ENCODE data around the gene MIGA1.
"Not testable (repeated sequence)": the region's sequence is repeated elsewhere in the genome, so short reads cannot be mapped to it uniquely, and the experiment has no call there.

MIGA1 gene

DNA sequence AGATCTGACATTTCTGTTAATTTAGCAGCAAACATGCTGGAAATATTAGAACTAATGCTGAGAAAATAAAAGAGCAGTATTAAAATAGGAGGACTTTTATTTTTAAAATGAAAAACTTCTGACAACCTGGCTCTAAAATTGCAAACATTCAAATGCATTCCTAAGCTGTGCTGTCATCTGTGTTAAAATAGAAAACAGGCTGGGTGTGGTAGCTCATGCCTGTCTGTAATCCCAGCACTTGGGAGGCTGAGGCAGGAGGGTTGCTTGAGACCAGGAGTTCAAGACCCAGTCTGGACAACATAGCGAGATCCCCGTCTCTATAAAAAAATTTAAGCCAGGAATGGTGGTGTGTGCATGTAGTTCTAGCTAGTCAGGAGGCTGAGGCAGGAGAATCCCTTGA is 44.6 kb downstream of the MIGA1 start:
- H3K18ac ChIP-seq (ENCODE audit: low read length), result no peak overlapping the region
- no peak overlapping the region for H3K56ac ChIP-seq (ENCODE audit: low read length)
- no peak overlapping the region for H2BK120ac ChIP-seq (ENCODE audit: low read depth, low read length)
- H3K27me3 ChIP-seq (ENCODE audit: insufficient read depth, low read length, poor library complexity), result no peaks in the 10 kb centered on the region
- no peak overlapping the region for H3K23ac ChIP-seq (ENCODE audit: low read length)
- H3K4me1 ChIP-seq (ENCODE audit: control insufficient read depth, low read depth, low read length), result no peaks in the 10 kb centered on the region
- H2BK5ac ChIP-seq (ENCODE audit: low read length), result no peak overlapping the region
- H3K9ac ChIP-seq (ENCODE audit: low read length), result no peak overlapping the region
- no peak overlapping the region for H4K8ac ChIP-seq (ENCODE audit: low read depth, low read length)
- no peak overlapping the region for H3K4me3 ChIP-seq (ENCODE audit: low read length)
- WGBS (ENCODE audit: extremely low coverage, insufficient coverage, low lambda C conversion rate), result no CpG with 5 or more reads among the region's 2 CpGs
- no peak overlapping the region for H3K4me2 ChIP-seq (ENCODE audit: low read length)
- no peaks in the 10 kb centered on the region for H3K79me1 ChIP-seq (ENCODE audit: low read length)
- no peak overlapping the region for H2BK15ac ChIP-seq (replicated peaks; ENCODE audit: low read depth)
- H3K27ac ChIP-seq (ENCODE audit: low read depth, low read length), result no peak overlapping the region
- no peaks in the 10 kb centered on the region for H3K79me2 ChIP-seq (ENCODE audit: control insufficient read depth, insufficient read depth, low read length)
- peak; percentile 77 for DNase-seq
- H2AK5ac ChIP-seq (ENCODE audit: low read length), result no peak overlapping the region
- no peaks in the 10 kb centered on the region for H3K36me3 ChIP-seq (ENCODE audit: control insufficient read depth, insufficient read depth, low read length)
- no peak overlapping the region for H4K5ac ChIP-seq (ENCODE audit: low read length)
- no peak overlapping the region for H3K4ac ChIP-seq (ENCODE audit: low read depth, low read length)

DNA sequence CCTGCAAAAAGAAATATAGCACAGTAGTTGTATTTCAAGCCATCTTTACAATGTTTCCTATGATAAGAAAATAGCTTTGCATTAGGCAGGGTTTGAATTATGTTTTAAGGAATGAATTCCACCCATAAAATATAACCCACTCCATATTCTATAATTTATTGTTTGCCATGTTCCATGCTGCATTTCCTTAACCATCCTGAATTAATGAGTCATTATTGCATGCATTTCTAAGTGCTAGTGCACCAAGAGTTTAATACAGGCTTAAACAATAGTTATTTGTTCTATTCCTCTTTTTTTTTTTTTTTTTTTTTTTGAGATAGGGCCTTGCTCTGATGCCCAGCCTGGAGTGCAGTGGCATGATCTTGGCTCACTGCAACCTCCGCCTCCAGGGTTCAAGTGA is 45.2 kb downstream of the MIGA1 start:
- H4K5ac ChIP-seq (ENCODE audit: low read length), result no peak overlapping the region
- H2BK120ac ChIP-seq (ENCODE audit: low read depth, low read length), result no peak overlapping the region
- no peak overlapping the region for H3K23ac ChIP-seq (ENCODE audit: low read length)
- H3K79me1 ChIP-seq (ENCODE audit: low read length), result no peaks in the 10 kb centered on the region
- H2BK5ac ChIP-seq (ENCODE audit: low read length), result no peak overlapping the region
- H2AK5ac ChIP-seq (ENCODE audit: low read length), result no peak overlapping the region
- H3K56ac ChIP-seq (ENCODE audit: low read length), result no peak overlapping the region
- H2BK15ac ChIP-seq (replicated peaks; ENCODE audit: low read depth), result no peak overlapping the region
- no peak overlapping the region for H3K4ac ChIP-seq (ENCODE audit: low read depth, low read length)
- no peak overlapping the region for H3K9ac ChIP-seq (ENCODE audit: low read length)
- no peak overlapping the region for H3K27ac ChIP-seq (ENCODE audit: low read depth, low read length)
- no peaks in the 10 kb centered on the region for H3K36me3 ChIP-seq (ENCODE audit: control insufficient read depth, insufficient read depth, low read length)
- no peaks in the 10 kb centered on the region for H3K79me2 ChIP-seq (ENCODE audit: control insufficient read depth, insufficient read depth, low read length)
- H3K4me2 ChIP-seq (ENCODE audit: low read length), result no peak overlapping the region
- H3K18ac ChIP-seq (ENCODE audit: low read length), result no peak overlapping the region
- DNase-seq, result no peak
- no peaks in the 10 kb centered on the region for H3K4me1 ChIP-seq (ENCODE audit: control insufficient read depth, low read depth, low read length)
- no CpG with 5 or more reads among the region's 1 CpG for WGBS (ENCODE audit: extremely low coverage, insufficient coverage, low lambda C conversion rate)
- H4K8ac ChIP-seq (ENCODE audit: low read depth, low read length), result no peak overlapping the region
- no peak overlapping the region for H3K4me3 ChIP-seq (ENCODE audit: low read length)
- no peaks in the 10 kb centered on the region for H3K27me3 ChIP-seq (ENCODE audit: insufficient read depth, low read length, poor library complexity)

DNA sequence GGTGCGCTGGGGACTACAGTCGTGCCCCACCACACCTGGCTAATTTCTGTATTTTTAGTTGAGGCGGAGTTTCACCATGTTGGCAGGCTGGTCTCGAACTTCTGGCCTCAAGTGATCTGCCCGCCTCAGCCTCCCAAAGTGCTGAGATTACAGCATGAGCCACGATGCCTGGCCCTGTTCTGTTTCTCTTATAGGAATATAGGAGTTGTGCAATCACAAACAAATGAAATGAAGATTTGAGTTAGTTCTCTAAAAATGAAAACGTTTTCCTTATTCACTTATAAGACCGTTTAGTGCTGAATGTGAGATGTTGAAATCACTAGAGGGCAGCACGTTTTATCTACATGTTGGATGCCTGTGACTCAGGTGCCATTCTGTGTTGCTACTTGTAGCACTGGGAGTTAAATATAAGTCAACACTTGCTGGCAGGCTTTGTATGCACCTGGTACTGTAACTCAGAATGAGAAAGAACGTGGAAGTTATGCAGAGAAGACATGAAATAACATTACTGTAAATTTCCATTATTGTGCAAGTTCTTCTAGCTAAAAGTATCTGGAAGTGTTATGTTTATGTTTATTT is 45.8 kb downstream of the MIGA1 start:
- no peak overlapping the region for H3K27ac ChIP-seq (ENCODE audit: low read depth, low read length)
- H3K4me3 ChIP-seq (ENCODE audit: low read length), result no peak overlapping the region
- no peaks in the 10 kb centered on the region for H3K36me3 ChIP-seq (ENCODE audit: control insufficient read depth, insufficient read depth, low read length)
- no peaks in the 10 kb centered on the region for H3K27me3 ChIP-seq (ENCODE audit: insufficient read depth, low read length, poor library complexity)
- no peaks in the 10 kb centered on the region for H3K4me1 ChIP-seq (ENCODE audit: control insufficient read depth, low read depth, low read length)
- H3K79me2 ChIP-seq (ENCODE audit: control insufficient read depth, insufficient read depth, low read length), result no peaks in the 10 kb centered on the region
- no peak overlapping the region for H2BK120ac ChIP-seq (ENCODE audit: low read depth, low read length)
- H3K18ac ChIP-seq (ENCODE audit: low read length), result no peak overlapping the region
- no peak overlapping the region for H2AK5ac ChIP-seq (ENCODE audit: low read length)
- no peak overlapping the region for H2BK15ac ChIP-seq (replicated peaks; ENCODE audit: low read depth)
- no peak overlapping the region for H4K8ac ChIP-seq (ENCODE audit: low read depth, low read length)
- no peak overlapping the region for H3K9ac ChIP-seq (ENCODE audit: low read length)
- no peak overlapping the region for H4K5ac ChIP-seq (ENCODE audit: low read length)
- H3K4me2 ChIP-seq (ENCODE audit: low read length), result no peak overlapping the region
- no CpG with 5 or more reads among the region's 10 CpGs for WGBS (ENCODE audit: extremely low coverage, insufficient coverage, low lambda C conversion rate)
- no peak overlapping the region for H3K56ac ChIP-seq (ENCODE audit: low read length)
- H3K79me1 ChIP-seq (ENCODE audit: low read length), result no peaks in the 10 kb centered on the region
- H3K4ac ChIP-seq (ENCODE audit: low read depth, low read length), result no peak overlapping the region
- peak; percentile 72 for DNase-seq
- no peak overlapping the region for H3K23ac ChIP-seq (ENCODE audit: low read length)
- H2BK5ac ChIP-seq (ENCODE audit: low read length), result no peak overlapping the region

DNA sequence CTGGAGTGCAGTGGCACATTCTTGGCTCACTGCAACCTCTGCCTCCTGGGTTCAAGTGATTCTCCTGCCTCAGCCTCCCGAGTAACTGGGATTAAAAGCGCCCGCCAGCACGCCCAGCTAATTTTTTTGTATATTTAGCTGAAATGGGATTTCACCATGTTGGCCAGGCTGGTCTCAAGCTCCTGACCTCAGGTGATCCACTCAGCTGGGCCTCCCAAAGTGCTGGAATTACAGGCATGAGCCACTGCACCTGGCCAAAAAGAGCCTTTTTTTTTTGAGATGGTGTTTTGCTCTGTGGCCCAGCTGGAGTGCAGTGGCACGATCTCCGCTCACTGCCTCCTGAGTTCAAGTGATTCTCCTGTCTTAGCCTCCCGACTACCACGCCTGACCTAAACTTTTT is 47.4 kb downstream of the MIGA1 start:
- not testable (repeated sequence) for H3K9ac ChIP-seq (ENCODE audit: low read length); H3K23ac ChIP-seq (ENCODE audit: low read length)

DNA sequence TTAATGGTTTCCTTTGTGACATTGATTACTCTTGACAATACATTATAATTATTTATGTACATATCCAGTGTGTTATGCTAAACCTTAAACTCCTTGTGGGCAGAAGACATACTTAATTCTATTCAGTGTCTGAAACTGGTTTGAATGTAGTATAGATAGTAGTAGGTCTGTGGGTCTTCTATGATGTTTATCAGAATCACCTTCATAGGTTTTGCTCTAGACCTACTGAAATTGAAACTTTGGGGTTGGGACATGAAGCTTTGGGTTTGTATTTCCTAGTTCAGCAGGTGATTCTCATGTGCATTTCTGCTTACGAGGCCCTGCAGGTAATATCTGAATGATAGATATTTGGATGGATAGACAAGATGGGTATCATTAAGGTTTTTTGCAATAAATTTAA is 48.6 kb downstream of the MIGA1 start:
- Histone ChIP-seq H3K27ac (ENCODE audit: low read depth, low read length) (no peak overlapping the region), H2AK5ac (ENCODE audit: low read length) (no peak overlapping the region), H3K56ac (ENCODE audit: low read length) (no peak overlapping the region), H3K36me3 (ENCODE audit: control insufficient read depth, insufficient read depth, low read length) (no peaks in the 10 kb centered on the region), H3K9ac (ENCODE audit: low read length) (no peak overlapping the region), H3K4ac (ENCODE audit: low read depth, low read length) (no peak overlapping the region), H3K23ac (ENCODE audit: low read length) (no peak overlapping the region), H3K79me1 (ENCODE audit: low read length) (no peaks in the 10 kb centered on the region), H4K5ac (ENCODE audit: low read length) (no peak overlapping the region), H3K18ac (ENCODE audit: low read length) (no peak overlapping the region), H3K4me2 (ENCODE audit: low read length) (no peak overlapping the region), H2BK5ac (ENCODE audit: low read length) (no peak overlapping the region), H4K8ac (ENCODE audit: low read depth, low read length) (no peak overlapping the region), H3K4me3 (ENCODE audit: low read length) (no peak overlapping the region), H2BK15ac (replicated peaks; ENCODE audit: low read depth) (no peak overlapping the region), H3K4me1 (ENCODE audit: control insufficient read depth, low read depth, low read length) (no peaks in the 10 kb centered on the region), H3K27me3 (ENCODE audit: insufficient read depth, low read length, poor library complexity) (no peaks in the 10 kb centered on the region), H3K79me2 (ENCODE audit: control insufficient read depth, insufficient read depth, low read length) (no peaks in the 10 kb centered on the region), H2BK120ac (ENCODE audit: low read depth, low read length) (no peak overlapping the region)
- WGBS (ENCODE audit: extremely low coverage, insufficient coverage, low lambda C conversion rate), result no CpG with 5 or more reads among the region's 1 CpG
- no peak for DNase-seq

More for the DNA sequence above, 47.4 kb downstream of the MIGA1 start:
- WGBS (ENCODE audit: extremely low coverage, insufficient coverage, low lambda C conversion rate), result no CpG with 5 or more reads among the region's 8 CpGs
- not testable (repeated sequence) for H3K4ac ChIP-seq (ENCODE audit: low read depth, low read length); H3K4me3 ChIP-seq (ENCODE audit: low read length); H3K36me3 ChIP-seq (ENCODE audit: control insufficient read depth, insufficient read depth, low read length); H3K27ac ChIP-seq (ENCODE audit: low read depth, low read length); H2AK5ac ChIP-seq (ENCODE audit: low read length); H3K79me2 ChIP-seq (ENCODE audit: control insufficient read depth, insufficient read depth, low read length); H3K4me1 ChIP-seq (ENCODE audit: control insufficient read depth, low read depth, low read length); H4K8ac ChIP-seq (ENCODE audit: low read depth, low read length); H2BK120ac ChIP-seq (ENCODE audit: low read depth, low read length); H3K4me2 ChIP-seq (ENCODE audit: low read length); H3K56ac ChIP-seq (ENCODE audit: low read length); H3K27me3 ChIP-seq (ENCODE audit: insufficient read depth, low read length, poor library complexity); DNase-seq; H2BK15ac ChIP-seq (replicated peaks; ENCODE audit: low read depth); H3K18ac ChIP-seq (ENCODE audit: low read length); H4K5ac ChIP-seq (ENCODE audit: low read length); H2BK5ac ChIP-seq (ENCODE audit: low read length); H3K79me1 ChIP-seq (ENCODE audit: low read length)

DNA sequence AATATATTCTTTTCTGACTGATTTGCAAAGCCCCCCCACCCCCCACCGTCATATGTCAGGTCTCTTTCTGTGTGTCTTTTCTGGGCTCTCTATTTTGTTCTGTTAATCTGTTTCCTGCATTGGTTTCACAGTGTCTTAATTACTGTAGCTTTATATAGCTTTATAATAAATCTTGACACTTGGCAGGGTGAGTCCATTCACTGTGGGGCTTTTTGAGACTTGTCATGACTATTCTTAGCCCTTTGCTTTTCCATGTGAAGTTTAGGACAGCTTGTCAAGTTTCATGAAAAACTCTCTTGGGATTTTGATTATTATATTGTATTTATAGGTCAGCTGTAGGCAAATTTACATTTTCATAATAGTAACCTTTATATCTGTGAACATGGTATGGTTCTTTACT is 50.4 kb downstream of the MIGA1 start:
- no peaks in the 10 kb centered on the region for H3K36me3 ChIP-seq (ENCODE audit: control insufficient read depth, insufficient read depth, low read length)
- H3K4me1 ChIP-seq (ENCODE audit: control insufficient read depth, low read depth, low read length), result no peaks in the 10 kb centered on the region
- H4K5ac ChIP-seq (ENCODE audit: low read length), result no peak overlapping the region
- no CpG with 5 or more reads among the region's 1 CpG for WGBS (ENCODE audit: extremely low coverage, insufficient coverage, low lambda C conversion rate)
- no peak overlapping the region for H3K56ac ChIP-seq (ENCODE audit: low read length)
- H3K18ac ChIP-seq (ENCODE audit: low read length), result no peak overlapping the region
- no peak for DNase-seq
- no peak overlapping the region for H2AK5ac ChIP-seq (ENCODE audit: low read length)
- no peak overlapping the region for H3K9ac ChIP-seq (ENCODE audit: low read length)
- H3K79me2 ChIP-seq (ENCODE audit: control insufficient read depth, insufficient read depth, low read length), result no peaks in the 10 kb centered on the region
- no peak overlapping the region for H2BK120ac ChIP-seq (ENCODE audit: low read depth, low read length)
- H4K8ac ChIP-seq (ENCODE audit: low read depth, low read length), result no peak overlapping the region
- H3K27ac ChIP-seq (ENCODE audit: low read depth, low read length), result no peak overlapping the region
- H3K23ac ChIP-seq (ENCODE audit: low read length), result no peak overlapping the region
- H3K79me1 ChIP-seq (ENCODE audit: low read length), result no peaks in the 10 kb centered on the region
- H3K4ac ChIP-seq (ENCODE audit: low read depth, low read length), result no peak overlapping the region
- H3K4me2 ChIP-seq (ENCODE audit: low read length), result no peak overlapping the region
- H2BK5ac ChIP-seq (ENCODE audit: low read length), result no peak overlapping the region
- H3K4me3 ChIP-seq (ENCODE audit: low read length), result no peak overlapping the region
- no peak overlapping the region for H2BK15ac ChIP-seq (replicated peaks; ENCODE audit: low read depth)
- no peaks in the 10 kb centered on the region for H3K27me3 ChIP-seq (ENCODE audit: insufficient read depth, low read length, poor library complexity)

All from mesendoderm (in vitro differentiated cells).